Measurements from ENCODE around the gene PAX8. TPM values are rescaled to one million over a fixed set of nuclear protein-coding genes. Genes with fewer than 3 reads are reported as not detected.

The PAX8 gene
- total RNA-seq, 1 donor from 2014 or later, result 2.1 TPM

- Mint-ChIP-seq H3K4me3 (ENCODE audit: unreplicated experiment) (no peak overlapping the region), H3K36me3 (ENCODE audit: low read depth, unreplicated experiment) (no peaks in the 10 kb centered on the region), H3K4me1 (ENCODE audit: unreplicated experiment) (peaks cover 5% of the 10 kb centered on the region), H3K9me3 (ENCODE audit: unreplicated experiment) (no peaks in the 10 kb centered on the region), H3K27ac (ENCODE audit: unreplicated experiment) (no peak overlapping the region), H3K27me3 (ENCODE audit: unreplicated experiment) (peaks cover 6% of the 10 kb centered on the region)
- DNase-seq (ENCODE audit: low spot score), result no peak
- TF ChIP-seq CTCF (IDR thresholded peaks at IDR 0.05; ENCODE audit: unreplicated experiment), result no peak
These were observed 54.0 kb downstream of the PAX8 start for GRCh38 chr2:113224647-113225236.

GRCh38 chr2:113223813-113224212 is 54.9 kb downstream of the PAX8 start:
- Mint-ChIP-seq H3K4me3 (ENCODE audit: unreplicated experiment) (no peak overlapping the region), H3K27ac (ENCODE audit: unreplicated experiment) (no peak overlapping the region), H3K36me3 (ENCODE audit: low read depth, unreplicated experiment) (no peaks in the 10 kb centered on the region), H3K27me3 (ENCODE audit: unreplicated experiment) (peaks cover 6% of the 10 kb centered on the region), H3K9me3 (ENCODE audit: unreplicated experiment) (no peaks in the 10 kb centered on the region), H3K4me1 (ENCODE audit: unreplicated experiment) (peaks cover 2% of the 10 kb centered on the region)
- DNase-seq (ENCODE audit: low spot score), result no peak
- TF ChIP-seq CTCF (IDR thresholded peaks at IDR 0.05; ENCODE audit: unreplicated experiment), result no peak

GRCh38 chr2:113221846-113222245 is 56.9 kb downstream of the PAX8 start:
- no peak for TF ChIP-seq CTCF (IDR thresholded peaks at IDR 0.05; ENCODE audit: unreplicated experiment)
- H3K36me3 Mint-ChIP-seq (ENCODE audit: low read depth, unreplicated experiment), result no peaks in the 10 kb centered on the region
- H3K27ac Mint-ChIP-seq (ENCODE audit: unreplicated experiment), result no peak overlapping the region
- DNase-seq (ENCODE audit: low spot score), result no peak
- no peak overlapping the region for H3K4me3 Mint-ChIP-seq (ENCODE audit: unreplicated experiment)
- H3K4me1 Mint-ChIP-seq (ENCODE audit: unreplicated experiment), result peaks cover 20% of the 10 kb centered on the region
- H3K27me3 Mint-ChIP-seq (ENCODE audit: unreplicated experiment), result peaks cover 6% of the 10 kb centered on the region
- H3K9me3 Mint-ChIP-seq (ENCODE audit: unreplicated experiment), result no peaks in the 10 kb centered on the region

- no peak for DNase-seq (ENCODE audit: low spot score)
- Mint-ChIP-seq H3K4me1 (ENCODE audit: unreplicated experiment) (peaks cover 25% of the 10 kb centered on the region), H3K36me3 (ENCODE audit: low read depth, unreplicated experiment) (no peaks in the 10 kb centered on the region), H3K9me3 (ENCODE audit: unreplicated experiment) (no peaks in the 10 kb centered on the region), H3K27ac (ENCODE audit: unreplicated experiment) (no peak overlapping the region), H3K27me3 (ENCODE audit: unreplicated experiment) (peaks cover 9% of the 10 kb centered on the region), H3K4me3 (ENCODE audit: unreplicated experiment) (no peak overlapping the region)
- no peak for TF ChIP-seq CTCF (IDR thresholded peaks at IDR 0.05; ENCODE audit: unreplicated experiment)
These were observed 57.6 kb downstream of the PAX8 start for GRCh38 chr2:113220970-113221708.

Data from endothelial cell (in vitro differentiated cells).